ENCODE data around the gene FAM236B.
"Not testable (repeated sequence)": the region's sequence is repeated elsewhere in the genome, so short reads cannot be mapped to it uniquely, and the experiment has no call there.

FAM236B gene

DNA sequence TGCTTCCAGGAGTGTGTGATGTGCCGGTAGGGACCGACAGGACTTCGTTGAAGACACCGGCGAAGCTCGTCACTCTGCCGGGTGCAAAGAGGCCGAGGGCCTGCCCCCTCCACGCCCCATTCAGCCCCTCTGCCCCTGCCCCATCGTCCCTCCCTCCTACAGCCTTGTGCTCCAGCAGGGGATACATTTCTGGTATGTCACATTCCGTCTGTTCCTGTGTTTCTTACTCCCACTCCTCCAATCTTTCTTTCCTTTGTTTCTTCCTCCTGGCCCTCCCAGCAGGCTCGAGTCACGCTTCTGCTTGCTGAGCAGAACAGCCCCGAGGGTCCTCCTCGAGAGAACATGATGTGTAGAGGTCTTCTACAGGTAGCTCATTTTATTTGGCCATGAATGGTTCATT, at the start of gene FAM236B:
Gene FAM236B, minus strand, starts transcription at position 101 of the 400 bp plus-strand sequence. Its CDS starts 100 bp downstream, at position 1.
- not testable (repeated sequence) for DNase-seq

GRCh38 chrX:72830701-72831100, 48.2 kb upstream of the FAM236B start:
- not testable (repeated sequence) for DNase-seq

GRCh38 chrX:72808110-72808509, 25.6 kb upstream of the FAM236B start, which contains the start of gene FAM236D:
Gene FAM236D (minus strand): TSS chrX:72808210. CDS start chrX:72808110, 100 bp downstream.
- DNase-seq, result not testable (repeated sequence)

DNA sequence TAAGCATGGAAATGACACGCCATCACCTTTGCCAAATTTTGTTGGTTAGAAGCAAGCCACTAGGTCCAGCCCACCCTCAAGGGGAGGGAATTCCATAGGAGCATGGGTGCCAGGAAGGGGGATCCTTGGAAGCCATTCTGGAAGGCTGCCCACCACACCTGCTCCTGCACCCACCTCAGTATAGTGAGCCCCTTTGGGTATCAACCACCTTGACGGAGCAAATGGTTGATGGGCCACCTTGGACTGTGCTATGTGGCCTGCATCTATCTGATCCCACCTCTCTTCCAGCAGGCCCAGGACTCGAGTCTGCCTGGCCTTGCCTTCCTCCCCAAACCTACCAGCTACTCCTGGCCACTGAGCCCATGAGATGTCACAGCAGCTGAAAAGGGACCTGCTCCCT, 7.9 kb upstream of the FAM236B start:
- not testable (repeated sequence) for DNase-seq

- DNase-seq, result not testable (repeated sequence)
Measured at GRCh38 chrX:72788142-72788541, 5.7 kb upstream of the FAM236B start.

DNA sequence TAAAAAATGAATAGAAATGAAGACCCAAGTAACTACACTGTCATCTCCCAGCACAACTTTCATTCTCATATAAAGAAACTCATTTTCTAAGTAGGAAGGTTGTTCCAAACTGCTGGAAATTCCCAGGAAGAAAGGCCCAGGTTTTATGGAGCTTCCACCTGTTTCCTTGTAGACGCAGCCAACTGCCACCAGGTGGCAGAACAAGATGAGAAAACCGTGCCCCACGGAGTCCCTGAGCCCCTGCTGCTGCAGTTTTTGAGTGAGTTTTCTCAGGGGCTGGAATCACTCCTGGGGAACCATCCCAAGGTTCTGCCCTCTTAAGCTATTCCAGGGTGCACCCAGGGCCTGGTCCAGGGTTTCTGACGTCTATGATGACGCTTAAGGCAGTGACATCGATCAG, 1.5 kb upstream of the FAM236B start:
- not testable (repeated sequence) for DNase-seq

DNA sequence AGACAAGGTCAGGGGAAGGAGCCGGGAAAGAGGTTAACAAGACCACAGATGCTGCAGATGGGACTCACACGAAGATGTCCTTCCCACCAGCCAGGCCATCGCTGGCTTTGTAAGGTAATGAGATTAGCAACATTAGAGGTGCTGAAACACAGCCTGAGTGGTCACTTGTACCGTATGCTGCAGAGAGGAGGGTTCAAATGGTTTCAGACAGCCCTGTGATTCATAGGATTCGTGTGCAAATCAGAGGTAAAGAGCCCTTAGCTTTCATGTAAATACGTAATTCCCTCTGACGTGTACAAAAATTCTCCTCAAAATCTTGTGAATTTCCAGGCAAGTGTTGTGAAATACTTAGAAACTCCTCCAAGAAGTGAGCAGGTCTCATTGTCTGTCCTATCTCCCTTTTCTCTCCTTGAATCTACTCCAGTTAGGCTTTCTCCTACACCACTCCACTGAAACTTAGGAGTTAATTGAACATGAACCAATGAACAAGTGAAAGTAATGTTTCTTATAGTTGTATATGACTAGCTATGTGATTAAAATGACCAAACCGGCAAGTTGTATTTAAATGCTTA, 991 bp upstream of the FAM236B start:
- not testable (repeated sequence) for DNase-seq

- DNase-seq, result not testable (repeated sequence)
Measured at GRCh38 chrX:72778146-72778545, 4.3 kb downstream of the FAM236B start.

DNA sequence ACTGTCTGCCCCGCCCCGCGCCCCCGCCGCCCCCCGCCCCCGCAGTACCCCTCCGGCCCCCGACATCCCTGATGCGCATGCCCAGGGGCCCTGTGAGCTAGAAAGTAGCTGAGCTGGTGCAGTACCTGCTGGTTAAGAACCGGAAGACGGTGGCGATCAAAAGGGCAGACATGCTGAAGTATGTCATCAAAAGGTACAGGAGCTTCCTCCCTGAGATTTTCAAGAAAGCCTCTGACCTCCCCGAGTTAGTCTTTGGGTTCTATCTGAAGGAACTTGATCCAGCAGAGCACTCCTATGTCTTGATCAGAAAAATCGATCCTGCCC, 5.0 kb downstream of the FAM236B start:
- DNase-seq, result not testable (repeated sequence)

GRCh38 chrX:72776653-72777466, 5.6 kb downstream of the FAM236B start, which contains the start of gene DMRTC1B:
Gene DMRTC1B (plus strand): TSS chrX:72776890. CDS start chrX:72845136, 68,246 bp downstream.
- DNase-seq, result not testable (repeated sequence)

DNA sequence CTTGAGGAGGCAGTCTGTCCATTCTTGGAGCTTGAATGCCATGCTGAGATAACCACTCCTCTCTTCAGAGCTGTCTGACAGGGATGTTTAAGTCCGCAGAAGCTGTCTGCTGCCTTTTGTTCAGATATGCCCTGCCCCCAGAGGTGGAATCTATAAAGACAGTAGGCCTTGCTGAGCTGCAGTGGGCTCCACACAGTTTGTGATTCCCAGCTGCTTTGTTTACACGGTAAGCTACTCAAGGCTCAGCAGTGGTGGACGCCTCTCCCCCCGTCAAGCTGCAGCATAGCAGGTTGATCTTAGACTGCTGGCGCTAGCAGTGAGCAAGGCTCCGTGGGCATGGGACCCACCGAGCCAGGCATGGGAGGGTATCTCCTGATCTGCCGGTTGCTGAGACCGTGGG, 22.0 kb downstream of the FAM236B start:
- DNase-seq, result not testable (repeated sequence)

DNA sequence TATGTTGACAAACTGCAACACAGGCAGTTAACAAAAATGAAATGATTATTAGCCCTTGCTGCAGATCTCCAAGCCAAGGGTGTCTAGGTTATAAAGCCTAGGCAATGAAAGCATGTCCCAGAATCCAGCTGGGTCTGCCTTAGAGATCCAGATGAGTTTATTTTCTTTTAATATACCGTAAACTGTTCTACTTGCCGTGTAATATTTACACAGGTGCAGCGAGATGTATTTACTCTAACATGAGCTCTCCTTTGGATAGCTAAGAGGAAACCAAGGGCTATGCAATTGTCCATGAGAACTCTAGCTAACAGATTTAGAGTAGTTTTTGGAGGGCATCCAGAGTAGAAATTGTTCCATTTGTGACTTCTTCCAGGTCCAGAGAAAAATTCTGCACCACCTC, 33.9 kb downstream of the FAM236B start:
- DNase-seq, result not testable (repeated sequence)

GRCh38 chrX:72745546-72745945, 36.9 kb downstream of the FAM236B start:
- DNase-seq, result not testable (repeated sequence)

- no peak for DNase-seq
Measured at GRCh38 chrX:72735561-72735960, 46.9 kb downstream of the FAM236B start.

GRCh38 chrX:72733636-72734035, 48.8 kb downstream of the FAM236B start:
- not testable (repeated sequence) for DNase-seq

All from CD4-positive, alpha-beta T cell treated with Interleukin-17A for 4 hours (primary cell).